ENCODE results near the gene R3HDM4.
A peak's percentile ranks its signal among the peaks of the same experiment; 100 is the strongest.

Gene R3HDM4

DNA sequence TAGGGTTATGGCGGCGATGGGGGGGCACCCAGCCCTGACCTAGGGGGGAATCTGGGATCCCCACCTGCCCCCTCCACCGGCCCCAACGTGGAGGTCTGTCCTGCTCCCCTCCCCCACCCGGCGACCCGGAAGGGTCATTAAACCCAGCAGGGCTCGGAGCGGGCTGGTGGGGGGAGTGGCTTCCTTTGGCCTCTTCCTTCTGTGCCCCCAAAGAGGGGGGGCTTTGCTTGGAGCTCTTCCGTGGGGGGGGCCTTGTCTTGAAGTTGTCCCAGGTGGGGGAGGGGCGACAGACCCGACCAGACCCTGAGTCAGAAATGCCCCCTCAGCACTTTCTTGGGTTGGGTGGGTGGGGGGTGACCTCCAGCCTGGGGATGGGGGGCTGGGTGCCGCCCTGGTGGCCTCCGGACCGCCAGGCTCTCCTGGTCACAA, 14.3 kb upstream of the R3HDM4 start:
- TF ChIP-seq, protein P1, sequence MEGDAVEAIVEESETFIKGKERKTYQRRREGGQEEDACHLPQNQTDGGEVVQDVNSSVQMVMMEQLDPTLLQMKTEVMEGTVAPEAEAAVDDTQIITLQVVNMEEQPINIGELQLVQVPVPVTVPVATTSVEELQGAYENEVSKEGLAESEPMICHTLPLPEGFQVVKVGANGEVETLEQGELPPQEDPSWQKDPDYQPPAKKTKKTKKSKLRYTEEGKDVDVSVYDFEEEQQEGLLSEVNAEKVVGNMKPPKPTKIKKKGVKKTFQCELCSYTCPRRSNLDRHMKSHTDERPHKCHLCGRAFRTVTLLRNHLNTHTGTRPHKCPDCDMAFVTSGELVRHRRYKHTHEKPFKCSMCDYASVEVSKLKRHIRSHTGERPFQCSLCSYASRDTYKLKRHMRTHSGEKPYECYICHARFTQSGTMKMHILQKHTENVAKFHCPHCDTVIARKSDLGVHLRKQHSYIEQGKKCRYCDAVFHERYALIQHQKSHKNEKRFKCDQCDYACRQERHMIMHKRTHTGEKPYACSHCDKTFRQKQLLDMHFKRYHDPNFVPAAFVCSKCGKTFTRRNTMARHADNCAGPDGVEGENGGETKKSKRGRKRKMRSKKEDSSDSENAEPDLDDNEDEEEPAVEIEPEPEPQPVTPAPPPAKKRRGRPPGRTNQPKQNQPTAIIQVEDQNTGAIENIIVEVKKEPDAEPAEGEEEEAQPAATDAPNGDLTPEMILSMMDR (IDR thresholded peaks at IDR 0.05; ENCODE audit: low read depth, low read length): no peak
- peak overlapping the region; percentile 88 for H3K4me3 ChIP-seq (ENCODE audit: low read depth, low read length)

GRCh38 chr19:926589-927350, 13.8 kb upstream of the R3HDM4 start:
- H3K4me3 ChIP-seq (ENCODE audit: low read depth, low read length): peak overlapping the region; percentile 88
- TF ChIP-seq, protein P1 (IDR thresholded peaks at IDR 0.05; ENCODE audit: low read depth, low read length): no peak

DNA sequence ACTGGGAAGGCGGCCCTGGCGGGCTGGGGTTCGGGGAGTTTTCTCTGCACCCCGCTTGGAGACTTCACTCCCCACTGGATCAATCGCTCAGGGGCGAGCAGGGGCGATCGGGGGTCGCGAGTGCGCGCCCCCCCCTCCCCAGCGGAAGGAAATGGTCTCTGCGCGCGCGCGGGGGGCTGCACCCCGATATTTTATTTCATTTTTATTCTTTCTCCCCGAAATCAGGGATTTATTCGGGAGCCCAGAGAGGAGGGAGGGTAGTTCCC, 13.2 kb upstream of the R3HDM4 start:
- TF ChIP-seq, protein P1 (IDR thresholded peaks at IDR 0.05; ENCODE audit: low read depth, low read length): no peak

GRCh38 chr19:925526-926322, 12.7 kb upstream of the R3HDM4 start, which contains the start of gene ARID3A:
Gene ARID3A, plus strand, starts transcription at chr19:926035. Its CDS starts 3,494 bp downstream, at chr19:929529.
- TF ChIP-seq, protein P1 (IDR thresholded peaks at IDR 0.05; ENCODE audit: low read depth, low read length): no peak
- peak within 1 kb of the TSS; percentile 88 for H3K4me3 ChIP-seq (ENCODE audit: low read depth, low read length)

More for the DNA sequence above, 13.2 kb upstream of the R3HDM4 start:
- H3K4me3 ChIP-seq (ENCODE audit: low read depth, low read length): peak overlapping the region; percentile 88

GRCh38 chr19:925087-925525, 12.1 kb upstream of the R3HDM4 start:
- TF ChIP-seq, protein P1 (IDR thresholded peaks at IDR 0.05; ENCODE audit: low read depth, low read length): no peak
- H3K4me3 ChIP-seq (ENCODE audit: low read depth, low read length): peak overlapping the region; percentile 88

GRCh38 chr19:924553-925086, 11.6 kb upstream of the R3HDM4 start:
- TF ChIP-seq, protein P1 (IDR thresholded peaks at IDR 0.05; ENCODE audit: low read depth, low read length): no peak
- H3K4me3 ChIP-seq (ENCODE audit: low read depth, low read length): peak overlapping the region; percentile 88

All from WI38 (cell line).